GM12878 (cell line): ENCODE results near the gene RIT2. TPM values are rescaled to one million over a fixed set of nuclear protein-coding genes. Genes with fewer than 3 reads are reported as not detected.

Experiments used
- ATAC-seq: fragments of 200-7000 bp; cut with Tn5 transposase; 3 replicates; pipeline ENCODE4 v1.9.1; 2020; ENCODE audit warnings: mild to moderate bottlenecking, moderate library complexity
- BruUV-seq: library from RNA; stranded (reverse); fragments of 400-500 nt; replicated peaks from 2 replicates; lab custom pipeline; 2021; lab: Mats Ljungman, UMichigan
- CTCF ChIA-PET: fragments of 300-600 bp; sonication (Branson Sonifier 250); formaldehyde crosslinking; extraction: SDS; loops from one replicate; lab custom pipeline; 2021; ENCODE audit warnings: inconsistent platforms; lab: Yijun Ruan, JAX
- POLR2A ChIA-PET: fragments of 350-600 bp; formaldehyde crosslinking; extraction: SDS; loops from one replicate; lab custom pipeline; 2021; ENCODE audit warnings: inconsistent platforms; lab: Charles Lee
- RAD21 ChIA-PET: fragments of 300-600 bp; sonication (Branson Sonifier 250); formaldehyde crosslinking; loops from one replicate; lab custom pipeline; 2023; ENCODE audit warnings: antibody characterized with exemption; ENCODE audit not compliant: unreplicated experiment; lab: Charles Lee
- SMC1A ChIA-PET: fragments of 300-600 bp; sonication (Branson Sonifier 250); formaldehyde crosslinking; loops from one replicate; lab custom pipeline; 2023; ENCODE audit not compliant: unreplicated experiment, uncharacterized antibody; lab: Charles Lee
- DNase-seq: peaks from one replicate; pipeline ENCODE4 v3.0.0-alpha.2; 2011; ENCODE audit warnings: low read depth, low spot score
- FAIRE-seq: peaks from 3 replicates; lab custom pipeline; 2011; peaks lifted over from hg19 to GRCh38; lab: Jason Lieb, UNC
- H2AFZ ChIP-seq: 2 replicates; pipeline ENCODE4 v1.6.0; 2011; ENCODE audit warnings: low read depth, low read length, control low read depth; ENCODE audit not compliant: control insufficient read depth
- H3K27ac ChIP-seq: 2 replicates; pipeline ENCODE4 v1.5.1; 2011; ENCODE audit warnings: control low read depth; ENCODE audit not compliant: control insufficient read depth, insufficient read depth
- H3K27me3 ChIP-seq, 2 experiments: replicated peaks in 1 of 2; 2 replicates each; pipeline versions ENCODE4 v1.6.0 to v1.6.1; 2011; ENCODE audit warnings: low read length in 1 of 2; ENCODE audit not compliant: control insufficient read depth in 2 of 2, insufficient read depth in 2 of 2
- H3K36me3 ChIP-seq, 2 experiments: 2 replicates each; pipeline ENCODE4 v1.5.1; 2011; ENCODE audit warnings: low read length in 1 of 2; ENCODE audit not compliant: control insufficient read depth in 2 of 2, insufficient read depth in 2 of 2
- H3K4me1 ChIP-seq: 2 replicates; pipeline ENCODE4 v1.6.1; 2011; ENCODE audit warnings: mild to moderate bottlenecking, low read length, moderate library complexity, mixed read lengths; ENCODE audit not compliant: control insufficient read depth, insufficient read depth
- H3K4me2 ChIP-seq: 2 replicates; pipeline ENCODE4 v1.6.0; 2011; ENCODE audit warnings: control low read depth; ENCODE audit not compliant: control insufficient read depth, insufficient read depth
- H3K4me3 ChIP-seq: fragments of 200-600 bp; sonication (generic); 2 replicates; pipeline ENCODE4 v1.5.1; 2016
- H3K79me2 ChIP-seq: 2 replicates; pipeline ENCODE4 v1.6.0; 2011; ENCODE audit warnings: low read length; ENCODE audit not compliant: control insufficient read depth, insufficient read depth
- H3K9ac ChIP-seq: 2 replicates; pipeline ENCODE4 v1.8.0; 2011; ENCODE audit warnings: low read length, control low read depth, mixed read lengths; ENCODE audit not compliant: control insufficient read depth, insufficient read depth
- H3K9me3 ChIP-seq: replicated peaks from 3 replicates; pipeline ENCODE4 v1.5.1; 2011; ENCODE audit warnings: mild to moderate bottlenecking, low read length; ENCODE audit not compliant: control insufficient read depth, insufficient read depth
- H4K20me1 ChIP-seq: 2 replicates; pipeline ENCODE4 v1.6.0; 2011; ENCODE audit not compliant: control insufficient read depth, insufficient read depth
- ASH2L ChIP-seq: fragments of 300-600, 200-600 bp; sonication (generic); IDR thresholded peaks from 2 replicates; pipeline ENCODE4 v1.6.1; 2017; ENCODE audit warnings: low read depth, mild to moderate bottlenecking, borderline replicate concordance
- CBX5 ChIP-seq: sonication (generic); IDR thresholded peaks from 2 replicates; pipeline ENCODE4 v1.6.1; 2016; ENCODE audit warnings: low read depth, moderate library complexity, mild to moderate bottlenecking, inconsistent platforms
- DPF2 ChIP-seq: fragments of 450-650 bp; IDR thresholded peaks from 2 replicates; pipeline ENCODE4 v1.6.1; 2017; ENCODE audit warnings: mild to moderate bottlenecking
- E2F8 ChIP-seq: fragments of 450-650 bp; IDR thresholded peaks from 2 replicates; pipeline ENCODE4 v1.6.1; 2018; ENCODE audit warnings: mild to moderate bottlenecking, low read depth, moderate library complexity; ENCODE audit not compliant: partially characterized antibody
- EP300 ChIP-seq, 2 experiments: fragments of 150-350 bp in 1 of 2; IDR thresholded peaks; 2 replicates each; pipeline ENCODE4 v1.6.1; 2011 to 2012; ENCODE audit warnings: low read depth in 2 of 2, low read length in 2 of 2, borderline replicate concordance in 1 of 2, improper control_type of control experiment in 1 of 2, inconsistent platforms in 1 of 2; ENCODE audit not compliant: control insufficient read depth in 1 of 2
- GATAD2B ChIP-seq: fragments of 450-650 bp; conservative IDR thresholded peaks from 2 replicates; pipeline ENCODE4 v1.6.1; 2017; ENCODE audit warnings: low read depth, mild to moderate bottlenecking, moderate library complexity
- IRF4 ChIP-seq: IDR thresholded peaks from 2 replicates; pipeline ENCODE4 v1.6.1; 2011; ENCODE audit warnings: low read depth, low read length
- KLF5 ChIP-seq: fragments of 450-650 bp; IDR thresholded peaks from 2 replicates; pipeline ENCODE4 v1.6.1; 2014; ENCODE audit warnings: mild to moderate bottlenecking; ENCODE audit not compliant: partially characterized antibody
- NR2C1 ChIP-seq: fragments of 450-650 bp; IDR thresholded peaks from 2 replicates; pipeline ENCODE4 v1.6.1; 2017; ENCODE audit warnings: antibody characterized with exemption, mild to moderate bottlenecking, moderate library complexity
- PAX5 ChIP-seq: IDR thresholded peaks from 2 replicates; pipeline ENCODE4 v1.6.1; 2011; ENCODE audit warnings: low read depth, low read length, borderline replicate concordance
- PKNOX1 ChIP-seq: fragments of 450-650 bp; IDR thresholded peaks from 2 replicates; pipeline ENCODE4 v1.6.1; 2016; ENCODE audit warnings: mild to moderate bottlenecking
- POLR2AphosphoS2 ChIP-seq: IDR thresholded peaks from 2 replicates; pipeline ENCODE4 v1.6.1; 2011; ENCODE audit warnings: low read depth, mild to moderate bottlenecking, low read length, improper control_type of control experiment, moderate library complexity
- ZBED1 ChIP-seq: IDR thresholded peaks from 2 replicates; pipeline ENCODE4 v1.6.1; 2016; ENCODE audit warnings: borderline replicate concordance
- ZZZ3 ChIP-seq: IDR thresholded peaks from 2 replicates; pipeline ENCODE4 v1.6.1; 2011; ENCODE audit warnings: low read depth; ENCODE audit not compliant: control insufficient read depth, insufficient read length
- WGBS: methylation state at CpG from one replicate; pipeline ENCODE4 v1.1.6; 2016; ENCODE audit warnings: low lambda C conversion rate; ENCODE audit not compliant: insufficient replicate concordance, insufficient coverage; ENCODE audit errors: missing lambda C conversion rate; 5-methylcytosine and 5-hydroxymethylcytosine counted together
- in situ Hi-C: fragments of 300-500 bp; cut with MboI; formaldehyde crosslinking; loops from 9 replicates; pipeline ENCODE4 v1.14.3; 2018; ENCODE audit warnings: mixed read lengths
- intact Hi-C: fragments of 100-400 bp; cut with micrococcal nuclease; formaldehyde crosslinking; loops from one replicate; pipeline ENCODE4 v1.14.2; 2022; ENCODE audit not compliant: unreplicated experiment
- polyA plus RNA-seq, 11 experiments: library from polyadenylated mRNA; depleted of rRNA in 4 of 11; unstranded in 6 of 11; stranded (reverse) in 5 of 11; fragments of >200 nt; fragmentation: Nextera tagmentation in 4 of 11; fragmentation: Illumina TruSeq in 1 of 11; extraction: Ambion mirVana in 4 of 11; extraction: Trizol in 1 of 11; gene quantifications; 1 replicate in 1 of 11; 2 replicates in 10 of 11; pipeline versions ENCODE4 v1.2.1 to v1.2.3, GENCODE V29; 2011 to 2016; ENCODE audit warnings: inconsistent platforms in 2 of 11, missing spikeins in 2 of 11, low read depth in 1 of 11
- total RNA-seq, 4 experiments: library from RNA; depleted of rRNA in 3 of 4; stranded (reverse); fragments of >200 nt in 3 of 4; fragmentation: Illumina TruSeq in 1 of 4; extraction: Trizol in 1 of 4; gene quantifications; 2 replicates each; pipeline versions ENCODE4 v1.2.1 to v1.2.3, GENCODE V29; 2013 to 2021

Gene RIT2
- total and polyA plus RNA-seq, 10 of the 15 experiments (the other 5 are each of a cell fraction or from before 2014, with no cell fraction given) = not detected

- Histone ChIP-seq H3K36me3 (no peaks in the 10 kb centered on the region), H3K4me1 (no peaks in the 10 kb centered on the region), H2AFZ (no peak overlapping the region), H3K9ac (no peak overlapping the region), H3K79me2 (no peaks in the 10 kb centered on the region), H3K4me2 (no peak overlapping the region), H3K27me3 (no peaks in the 10 kb centered on the region), H4K20me1 (no peaks in the 10 kb centered on the region), H3K9me3 (no peaks in the 10 kb centered on the region), H3K27ac (no peak overlapping the region), H3K4me3 (no peak overlapping the region)
- WGBS = 0% methylated on average over 2 of the region's 2 CpGs
- ChIA-PET CTCF (no interaction called here), POLR2A (no interaction called here), SMC1A (no interaction called here), RAD21 (no interaction called here)
- BruUV-seq = no TSS peak
- TF ChIP-seq GATAD2B = no peak
- no peak for TF ChIP-seq EP300 (IDR thresholded peaks at IDR 0.05; ENCODE audit: borderline replicate concordance in 1 of 2, control insufficient read depth in 1 of 2, low read depth in 2 of 2, low read length in 2 of 2)
- TF ChIP-seq ZBED1 = no peak
- TF ChIP-seq E2F8 = no peak
- TF ChIP-seq PAX5 = no peak
- no peak for TF ChIP-seq KLF5
- no peak for TF ChIP-seq IRF4
- no peak for TF ChIP-seq PKNOX1
- TF ChIP-seq DPF2 = no peak
- no peak for TF ChIP-seq NR2C1
- TF ChIP-seq ASH2L = no peak
- TF ChIP-seq ZZZ3 = no peak
- TF ChIP-seq CBX5 = no peak
- no peak for TF ChIP-seq POLR2AphosphoS2
- DNase-seq (no peak), ATAC-seq (no peak), FAIRE-seq (no peak)
- intact Hi-C loops = no loop called here
- in situ Hi-C loops = no loop called here
These were observed 2.1 kb downstream of the RIT2 start for GRCh38 chr18:43113220-43113895.
